A549 (cell line): Measurements from ENCODE around the gene ASIC1.

ENCODE experiments used
- CTCF ChIP-seq: fragments of >200 bp; sonication (Bioruptor Twin); formaldehyde crosslinking; IDR thresholded peaks from 3 replicates; pipeline ENCODE4 v1.5.1; 2016
- E2F6 ChIP-seq: IDR thresholded peaks from 2 replicates; pipeline ENCODE4 v1.6.1; 2012; ENCODE audit warnings: low read depth, borderline replicate concordance
- POLR2A ChIP-seq: IDR thresholded peaks from 2 replicates; pipeline ENCODE4 v1.6.1; 2012; ENCODE audit warnings: mild to moderate bottlenecking, low read length
- RAD21 ChIP-seq, 2 experiments: fragments of >200 bp in 1 of 2; sonication (Bioruptor Twin) in 1 of 2; formaldehyde crosslinking in 1 of 2; IDR thresholded peaks in 1 of 2; conservative IDR thresholded peaks in 1 of 2; 2 replicates in 1 of 2; 3 replicates in 1 of 2; pipeline ENCODE4 v1.6.1; 2012 to 2018; ENCODE audit warnings: inconsistent platforms in 1 of 2
- RFX5 ChIP-seq: fragments of 450-650 bp; IDR thresholded peaks from 2 replicates; pipeline ENCODE4 v1.7.1; 2014; ENCODE audit warnings: antibody characterized with exemption, mild to moderate bottlenecking, moderate library complexity
- ZSCAN20 ChIP-seq: fragments of 250-450 bp; sonication (Bioruptor Pico); IDR thresholded peaks from 2 replicates; pipeline ENCODE4 v1.8.0; 2022; ENCODE audit warnings: mild to moderate bottlenecking, moderate library complexity
- TF ChIP-seq, protein P1 (sequence below): IDR thresholded peaks from 2 replicates; pipeline ENCODE4 v1.6.1; 2012

DNA sequence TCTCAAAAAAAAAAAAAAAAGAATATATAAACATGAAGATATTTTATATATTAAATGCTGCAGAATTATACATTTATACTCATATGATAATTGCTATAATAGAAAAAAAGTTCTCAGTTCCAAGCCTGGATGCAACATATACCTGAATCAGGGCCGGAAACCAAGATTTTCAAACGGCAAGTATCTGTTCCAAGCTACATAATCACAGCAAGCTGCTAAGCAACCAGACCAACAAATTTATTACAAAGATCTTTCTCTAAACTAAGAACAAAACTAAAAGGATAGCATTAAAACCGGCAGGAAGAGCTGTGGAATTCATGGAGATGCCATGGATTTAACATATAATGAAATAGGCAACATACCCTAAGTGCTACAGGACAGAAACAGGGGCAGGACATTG, 39.2 kb upstream of the ASIC1 start:
- TF ChIP-seq RAD21 (conservative IDR thresholded peaks at IDR 0.05 in 1 of 2, IDR thresholded peaks at IDR 0.05 in 1 of 2) (no peak), POLR2A (no peak), E2F6 (no peak), RFX5 (no peak), CTCF (no peak), ZSCAN20 (no peak)
- TF ChIP-seq, protein P1, sequence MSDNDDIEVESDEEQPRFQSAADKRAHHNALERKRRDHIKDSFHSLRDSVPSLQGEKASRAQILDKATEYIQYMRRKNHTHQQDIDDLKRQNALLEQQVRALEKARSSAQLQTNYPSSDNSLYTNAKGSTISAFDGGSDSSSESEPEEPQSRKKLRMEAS, result no peak
